Activated gamma-delta T cell treated with anti-CD3 and anti-CD28 coated beads, Interleukin-2, amount 50 U/mL, for 16 hours (primary cell): ENCODE data around the gene TRIM60.
"Not testable (repeated sequence)": the region's sequence is repeated elsewhere in the genome, so short reads cannot be mapped to it uniquely, and the experiment has no call there.

ENCODE experiments used
- DNase-seq: peaks from one replicate; pipeline ENCODE4 v3.0.0-alpha.2; 2020; ENCODE audit warnings: low read depth

Gene TRIM60

GRCh38 chr4:165031436-165032211 is at the start of gene TRIM60:
TRIM60 (plus strand) TSS chr4:165031999; CDS start chr4:165040073, 8,074 bp downstream.
- no peak for DNase-seq

- DNase-seq = no peak
Measured at GRCh38 chr4:164989471-164989870, 42.3 kb upstream of the TRIM60 start.

- DNase-seq = not testable (repeated sequence)
Measured at GRCh38 chr4:164990786-164991185, 41.0 kb upstream of the TRIM60 start.

- not testable (repeated sequence) for DNase-seq
Measured at GRCh38 chr4:164996123-164996522, 35.7 kb upstream of the TRIM60 start.

GRCh38 chr4:164997324-164997723 is 34.5 kb upstream of the TRIM60 start:
- no peak for DNase-seq

- no peak for DNase-seq
Measured at GRCh38 chr4:164997941-164998340, 33.9 kb upstream of the TRIM60 start.

- not testable (repeated sequence) for DNase-seq
Measured at GRCh38 chr4:164998526-164999080, 33.2 kb upstream of the TRIM60 start.

GRCh38 chr4:165001957-165002356 is 29.8 kb upstream of the TRIM60 start:
- DNase-seq = not testable (repeated sequence)

GRCh38 chr4:165005352-165005925 is 26.4 kb upstream of the TRIM60 start:
- no peak for DNase-seq

GRCh38 chr4:165006456-165006855 is 25.3 kb upstream of the TRIM60 start:
- DNase-seq = no peak

GRCh38 chr4:165006886-165007285 is 24.9 kb upstream of the TRIM60 start:
- DNase-seq = no peak

GRCh38 chr4:165009493-165010227 is 22.1 kb upstream of the TRIM60 start:
- no peak for DNase-seq

GRCh38 chr4:165010487-165010886 is 21.3 kb upstream of the TRIM60 start:
- no peak for DNase-seq

GRCh38 chr4:165010991-165011390 is 20.8 kb upstream of the TRIM60 start:
- DNase-seq = no peak

- DNase-seq = no peak
Measured at GRCh38 chr4:165011403-165011802, 20.4 kb upstream of the TRIM60 start.

- no peak for DNase-seq
Measured at GRCh38 chr4:165013691-165014090, 18.1 kb upstream of the TRIM60 start.

GRCh38 chr4:165016971-165017370 is 14.8 kb upstream of the TRIM60 start:
- no peak for DNase-seq

GRCh38 chr4:165019995-165020394 is 11.8 kb upstream of the TRIM60 start:
- DNase-seq = not testable (repeated sequence)

- DNase-seq = not testable (repeated sequence)
Measured at GRCh38 chr4:165025782-165026181, 6.0 kb upstream of the TRIM60 start.

GRCh38 chr4:165027762-165028402 is 3.9 kb upstream of the TRIM60 start:
- DNase-seq = no peak

- no peak for DNase-seq
Measured at GRCh38 chr4:165048170-165048569, 16.4 kb downstream of the TRIM60 start.

- DNase-seq = no peak
Measured at GRCh38 chr4:165052627-165053026, 20.8 kb downstream of the TRIM60 start.
